ENCODE data around the gene USP25.

The USP25 gene

DNA sequence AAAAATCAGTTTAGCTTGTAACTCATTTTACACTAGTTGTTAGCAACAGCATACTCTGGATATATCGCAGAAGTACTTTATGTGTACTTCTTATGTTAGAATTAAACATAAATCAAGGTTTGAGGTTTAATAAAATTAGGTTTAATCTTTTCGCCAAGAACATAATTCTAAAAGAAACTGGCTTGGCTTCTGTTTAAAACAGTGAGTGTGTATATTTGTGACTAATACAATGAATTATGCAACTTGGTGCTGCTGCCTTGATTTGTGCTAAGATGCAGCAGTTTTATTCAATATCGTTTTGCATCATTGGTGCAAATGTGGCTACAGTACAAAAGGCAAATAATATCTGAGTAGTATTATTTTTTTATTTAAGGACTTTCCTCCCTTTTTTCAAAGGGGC, 44.8 kb downstream of the USP25 start (continued):
- TF ChIP-seq, protein P1, sequence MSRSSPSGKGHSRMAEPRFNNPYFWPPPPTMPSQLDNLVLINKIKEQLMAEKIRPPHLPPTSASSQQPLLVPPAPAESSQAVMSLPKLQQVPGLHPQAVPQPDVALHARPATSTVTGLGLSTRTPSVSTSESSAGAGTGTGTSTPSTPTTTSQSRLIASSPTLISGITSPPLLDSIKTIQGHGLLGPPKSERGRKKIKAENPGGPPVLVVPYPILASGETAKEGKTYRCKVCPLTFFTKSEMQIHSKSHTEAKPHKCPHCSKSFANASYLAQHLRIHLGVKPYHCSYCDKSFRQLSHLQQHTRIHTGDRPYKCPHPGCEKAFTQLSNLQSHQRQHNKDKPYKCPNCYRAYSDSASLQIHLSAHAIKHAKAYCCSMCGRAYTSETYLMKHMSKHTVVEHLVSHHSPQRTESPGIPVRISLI (tag by site-specific recombination; IDR thresholded peaks at IDR 0.05): no peak
- no peak for TF ChIP-seq MZF1 (tag by site-specific recombination; IDR thresholded peaks at IDR 0.05; ENCODE audit: borderline replicate concordance)
- TF ChIP-seq, protein P2, sequence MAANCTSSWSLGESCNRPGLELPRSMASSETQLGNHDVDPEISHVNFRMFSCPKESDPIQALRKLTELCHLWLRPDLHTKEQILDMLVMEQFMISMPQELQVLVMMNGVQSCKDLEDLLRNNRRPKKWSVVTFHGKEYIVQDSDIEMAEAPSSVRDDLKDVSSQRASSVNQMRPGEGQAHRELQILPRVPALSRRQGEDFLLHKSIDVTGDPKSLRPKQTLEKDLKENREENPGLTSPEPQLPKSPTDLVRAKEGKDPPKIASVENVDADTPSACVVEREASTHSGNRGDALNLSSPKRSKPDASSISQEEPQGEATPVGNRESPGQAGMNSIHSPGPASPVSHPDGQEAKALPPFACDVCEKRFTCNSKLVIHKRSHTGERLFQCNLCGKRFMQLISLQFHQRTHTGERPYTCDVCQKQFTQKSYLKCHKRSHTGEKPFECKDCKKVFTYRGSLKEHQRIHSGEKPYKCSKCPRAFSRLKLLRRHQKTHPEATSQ (tag by site-specific recombination; IDR thresholded peaks at IDR 0.05): no peak
- no peak for TF ChIP-seq ZNF626 (tag by site-specific recombination; IDR thresholded peaks at IDR 0.05)

DNA sequence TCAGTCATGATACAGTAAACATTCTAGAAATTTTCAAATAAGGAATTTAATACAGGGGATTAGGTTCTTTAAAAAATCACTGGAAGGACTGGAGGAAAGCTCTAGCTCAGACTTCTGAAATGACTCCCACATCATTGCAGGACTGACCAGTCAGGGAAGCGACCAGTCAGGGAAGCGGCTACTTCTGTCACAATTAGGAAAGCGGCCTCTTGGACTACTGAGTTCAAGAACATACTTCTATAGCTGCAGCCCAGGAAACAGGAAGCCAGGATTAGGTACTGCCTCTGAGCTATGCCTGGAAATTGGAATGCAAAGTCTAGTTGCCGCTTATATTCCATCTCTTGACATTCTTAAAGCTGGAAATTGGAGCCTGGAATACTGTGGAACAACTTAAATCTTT, 45.5 kb downstream of the USP25 start:
- Histone ChIP-seq H3K4me3 (ENCODE audit: low read depth, low read length) (no peak overlapping the region), H3K36me3 (ENCODE audit: control insufficient read depth in 2 of 2, insufficient read depth in 1 of 2, low read length in 2 of 2) (peaks cover 0 to under 1% of the 10 kb centered on the region in 2 experiments; a peak in 1 of 3 replicates), H3K9me3 (ENCODE audit: control insufficient read depth, insufficient read depth, low read depth, low read length) (no peaks in the 10 kb centered on the region), H3K27ac (ENCODE audit: extremely low read depth, low read depth, low read length) (no peak overlapping the region), H3K4me1 (ENCODE audit: control insufficient read depth, insufficient read depth, low read length) (peaks cover 11% of the 10 kb centered on the region; the same call in 1 of the 2 replicates)
- CTCF ChIA-PET: no interaction called here
- POLR2A ChIA-PET: no interaction called here
- TF ChIP-seq ZSCAN23 (tag by site-specific recombination; IDR thresholded peaks at IDR 0.05): no peak

DNA sequence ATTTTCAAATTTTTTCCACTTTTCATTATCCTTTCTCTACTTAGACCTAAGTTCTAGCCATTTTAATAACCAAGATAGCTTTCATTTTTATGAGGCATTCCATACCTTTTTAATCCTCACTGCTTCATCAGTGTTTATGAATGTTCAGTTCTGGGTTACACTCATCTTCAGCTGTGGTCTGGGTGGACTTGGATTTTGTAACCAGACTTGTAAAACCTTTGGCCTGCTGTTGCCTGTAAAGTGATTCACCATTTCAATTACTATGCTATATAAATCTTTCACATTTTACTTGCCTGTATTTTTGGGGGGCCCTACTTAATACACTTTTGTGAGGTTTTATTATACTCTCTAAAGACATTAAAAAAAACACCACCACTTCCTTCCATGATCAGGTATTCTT, 46.2 kb downstream of the USP25 start:
- Histone ChIP-seq H3K27ac (ENCODE audit: extremely low read depth, low read depth, low read length) (no peak overlapping the region), H3K4me3 (ENCODE audit: low read depth, low read length) (no peak overlapping the region), H3K9me3 (ENCODE audit: control insufficient read depth, insufficient read depth, low read depth, low read length) (no peaks in the 10 kb centered on the region), H3K36me3 (ENCODE audit: control insufficient read depth in 2 of 2, insufficient read depth in 1 of 2, low read length in 2 of 2) (peaks cover 0 to 8% of the 10 kb centered on the region in 2 experiments; a peak in 1 of 3 replicates), H3K4me1 (ENCODE audit: control insufficient read depth, insufficient read depth, low read length) (peaks cover 6% of the 10 kb centered on the region; the same call in 1 of the 2 replicates)
- ChIA-PET POLR2A (no interaction called here), CTCF (no interaction called here)
- TF ChIP-seq, protein P3, sequence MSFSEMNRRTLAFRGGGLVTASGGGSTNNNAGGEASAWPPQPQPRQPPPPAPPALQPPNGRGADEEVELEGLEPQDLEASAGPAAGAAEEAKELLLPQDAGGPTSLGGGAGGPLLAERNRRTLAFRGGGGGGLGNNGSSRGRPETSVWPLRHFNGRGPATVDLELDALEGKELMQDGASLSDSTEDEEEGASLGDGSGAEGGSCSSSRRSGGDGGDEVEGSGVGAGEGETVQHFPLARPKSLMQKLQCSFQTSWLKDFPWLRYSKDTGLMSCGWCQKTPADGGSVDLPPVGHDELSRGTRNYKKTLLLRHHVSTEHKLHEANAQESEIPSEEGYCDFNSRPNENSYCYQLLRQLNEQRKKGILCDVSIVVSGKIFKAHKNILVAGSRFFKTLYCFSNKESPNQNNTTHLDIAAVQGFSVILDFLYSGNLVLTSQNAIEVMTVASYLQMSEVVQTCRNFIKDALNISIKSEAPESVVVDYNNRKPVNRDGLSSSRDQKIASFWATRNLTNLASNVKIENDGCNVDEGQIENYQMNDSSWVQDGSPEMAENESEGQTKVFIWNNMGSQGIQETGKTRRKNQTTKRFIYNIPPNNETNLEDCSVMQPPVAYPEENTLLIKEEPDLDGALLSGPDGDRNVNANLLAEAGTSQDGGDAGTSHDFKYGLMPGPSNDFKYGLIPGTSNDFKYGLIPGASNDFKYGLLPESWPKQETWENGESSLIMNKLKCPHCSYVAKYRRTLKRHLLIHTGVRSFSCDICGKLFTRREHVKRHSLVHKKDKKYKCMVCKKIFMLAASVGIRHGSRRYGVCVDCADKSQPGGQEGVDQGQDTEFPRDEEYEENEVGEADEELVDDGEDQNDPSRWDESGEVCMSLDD (tag by site-specific recombination; IDR thresholded peaks at IDR 0.05): no peak
- TF ChIP-seq ZNF266 (tag by site-specific recombination; IDR thresholded peaks at IDR 0.05; ENCODE audit: low read depth) (no peak), ZNF658 (tag by site-specific recombination; IDR thresholded peaks at IDR 0.05) (no peak), ZNF202 (tag by site-specific recombination; IDR thresholded peaks at IDR 0.05; ENCODE audit: borderline replicate concordance) (no peak), ZIC2 (tag by site-specific recombination; IDR thresholded peaks at IDR 0.05) (no peak), SETDB1 (IDR thresholded peaks at IDR 0.05; ENCODE audit: insufficient read length, low read length) (no peak)

DNA sequence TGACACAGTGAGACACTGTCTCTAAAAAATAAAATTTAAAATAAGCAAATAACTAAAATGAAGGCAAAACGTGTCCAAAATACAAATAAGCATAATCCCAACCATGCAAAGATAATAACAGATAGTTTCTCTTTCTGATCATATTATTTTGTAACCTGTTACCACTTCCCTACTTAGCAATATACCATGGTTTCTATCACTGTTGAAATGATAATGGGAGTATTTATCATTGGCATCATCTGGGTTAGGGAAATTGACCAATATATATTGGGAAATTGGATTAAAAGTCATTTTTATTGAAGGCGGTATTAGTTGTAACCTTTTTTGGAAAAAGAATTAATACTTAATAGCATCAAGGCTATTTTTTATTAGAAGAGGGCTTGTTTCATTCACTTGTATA, 47.0 kb downstream of the USP25 start:
- H3K36me3 ChIP-seq (ENCODE audit: control insufficient read depth in 2 of 2, insufficient read depth in 1 of 2, low read length in 2 of 2): peaks cover 0 to 16% of the 10 kb centered on the region in 2 experiments; a peak in 1 of 3 replicates
- ChIA-PET POLR2A (no interaction called here), CTCF (no interaction called here)
- TF ChIP-seq REPIN1 (tag by site-specific recombination; IDR thresholded peaks at IDR 0.05; ENCODE audit: low read depth): no peak
- no peak for TF ChIP-seq ZNF529 (tag by site-specific recombination; IDR thresholded peaks at IDR 0.05; ENCODE audit: insufficient replicate concordance)
- peaks cover 6% of the 10 kb centered on the region; the same call in 1 of the 2 replicates for H3K4me1 ChIP-seq (ENCODE audit: control insufficient read depth, insufficient read depth, low read length)
- no peak overlapping the region for H3K4me3 ChIP-seq (ENCODE audit: low read depth, low read length)
- no peak overlapping the region for H3K27ac ChIP-seq (ENCODE audit: extremely low read depth, low read depth, low read length)
- H3K9me3 ChIP-seq (ENCODE audit: control insufficient read depth, insufficient read depth, low read depth, low read length): no peaks in the 10 kb centered on the region

All from HEK293 (cell line).